Ovary (tissue), 9 donors: Measurements from ENCODE around the gene IP6K1. TPM values are rescaled to one million over a fixed set of nuclear protein-coding genes. Genes with fewer than 3 reads are reported as not detected.
A peak's percentile ranks its signal among the peaks of the same experiment; 100 is the strongest.
"Not testable (repeated sequence)": the region's sequence is repeated elsewhere in the genome, so short reads cannot be mapped to it uniquely, and the experiment has no call there.

Experiments
- DNase-seq, 5 donors: peaks; one replicate each; pipeline ENCODE4 v3.0.0-alpha.2; 2019 to 2020
- H3K27ac ChIP-seq, 2 donors: fragments of 200-600 bp; one replicate each; pipeline versions ENCODE4 v1.5.1 to v1.8.0; 2019 to 2022
- H3K27me3 ChIP-seq: fragments of 200-600 bp; one replicate; pipeline ENCODE4 v1.8.0; 2022
- H3K36me3 ChIP-seq: fragments of 200-600 bp; sonication (generic); one replicate; pipeline ENCODE4 v1.5.1; 2019
- H3K4me1 ChIP-seq: one replicate; pipeline ENCODE4 v1.8.1; 2013; ENCODE audit warnings: mild to moderate bottlenecking, moderate library complexity; ENCODE audit not compliant: insufficient read depth
- H3K4me3 ChIP-seq: fragments of 200-600 bp; sonication (generic); one replicate; pipeline ENCODE4 v1.5.1; 2017
- H3K9me3 ChIP-seq, 2 donors: fragments of 200-600 bp in 1 of 2; sonication (generic) in 1 of 2; one replicate each; pipeline versions ENCODE4 v1.5.1 to v1.8.1; 2013 to 2019; ENCODE audit warnings: mild to moderate bottlenecking in 1 of 2, moderate library complexity in 1 of 2
- CTCF ChIP-seq, 3 donors: fragments of 450-650 bp in 2 of 3; fragments of 200-600 bp in 1 of 3; IDR thresholded peaks; one replicate each; pipeline versions ENCODE4 v1.5.1 to v1.8.0; 2016 to 2022; ENCODE audit warnings: antibody characterized with exemption in 3 of 3, mild to moderate bottlenecking in 1 of 3
- EP300 ChIP-seq: sonication (generic); formaldehyde crosslinking; IDR thresholded peaks from one replicate; pipeline ENCODE4 v1.6.1; 2017; ENCODE audit warnings: antibody characterized with exemption
- POLR2A ChIP-seq: fragments of 450-650 bp; IDR thresholded peaks from one replicate; pipeline ENCODE4 v1.6.1; 2017; ENCODE audit warnings: antibody characterized with exemption, mild to moderate bottlenecking, moderate library complexity
- WGBS, 3 donors: extraction: QIAGEN DNeasy Blood & Tissue Kit in 1 of 3; methylation state at CpG; one replicate each; pipeline versions ENCODE4 v1.1.5 to v1.1.7; 2013 to 2017; 5-methylcytosine and 5-hydroxymethylcytosine counted together
- intact Hi-C, 4 donors: fragments of 100-400 bp; cut with DNase I; formaldehyde crosslinking; loops; one replicate each; pipeline versions ENCODE4 v1.11.0 to v1.15.1; 2022 to 2023
- polyA plus RNA-seq, 2 donors: library from polyadenylated mRNA; stranded (reverse); fragments of 200-250 nt in 1 of 2; fragments of 350-450 nt in 1 of 2; fragmentation: Illumina TruSeq in 1 of 2; extraction: RNeasy Lipid Tissue Mini Kit (QIAGEN cat#74804) in 1 of 2; gene quantifications; one replicate each; pipeline ENCODE4 v1.2.3, GENCODE V29; 2013 to 2014
- total RNA-seq, 7 donors: library from RNA; depleted of rRNA in 2 of 7; stranded (reverse); fragments of >200 nt in 2 of 7; fragmentation: NEBNext Ultra II Directional in 3 of 7; extraction: Animal tissue kit (Norgen Biotek cat#: 25700) in 3 of 7; gene quantifications; one replicate each; pipeline versions ENCODE4 v1.1.0 to v1.2.4, GENCODE V29; 2016 to 2023
- donor health status: DM: no; HTN: no; CAD: no; lungs with moderate emphysema.
- donor health status: DM: no; HTN: no; CAD: no.
- donor health status: Bipolar disorder and iron deficiency.
- donor health status: DM: yes; HTN: yes; CAD: no.
- donor health status: DM: no; HTN: no; CAD: no.
- donor health status: DM: yes; HTN: yes; CAD: no.

The IP6K1 gene
- total and polyA plus RNA-seq, 9 donors, result 27.9 to 52.4 (median 47.0) TPM

GRCh38 chr3:49780080-49780974, 6.0 kb downstream of the IP6K1 start:
- peak in 1 of 5 donors; percentile 7 for DNase-seq
- peaks cover 13% of the 10 kb centered on the region for H3K4me1 ChIP-seq
- WGBS, 3 donors, result 56 to 68% (median 63%) methylated on average over 4 of the region's 4 CpGs

GRCh38 chr3:49779358-49780079, 6.8 kb downstream of the IP6K1 start:
- Histone ChIP-seq H3K4me3 (no peak overlapping the region), H3K4me1 (peaks cover 11% of the 10 kb centered on the region), H3K27me3 (no peaks in the 10 kb centered on the region), H3K36me3 (no peaks in the 10 kb centered on the region), H3K27ac (no peak overlapping the region), H3K9me3 (no peaks in the 10 kb centered on the region)
- TF ChIP-seq CTCF (IDR thresholded peaks at IDR 0.05), result no peak
- TF ChIP-seq EP300, result no peak
- no peak for TF ChIP-seq POLR2A
- intact Hi-C loops, result no loop called here
- 88 to 92% (median 90%) methylated on average over 5 of the region's 5 CpGs for WGBS, 3 donors
- DNase-seq, result peak in 2 of 5 donors; percentile 1 to 4

More at GRCh38 chr3:49780080-49780974, 6.0 kb downstream of the IP6K1 start:
- intact Hi-C loops, result no loop called here
- Histone ChIP-seq H3K27ac (no peak overlapping the region), H3K9me3 (no peaks in the 10 kb centered on the region), H3K27me3 (no peaks in the 10 kb centered on the region), H3K4me3 (no peak overlapping the region), H3K36me3 (no peaks in the 10 kb centered on the region)
- TF ChIP-seq POLR2A, result no peak
- no peak for TF ChIP-seq EP300
- no peak for TF ChIP-seq CTCF (IDR thresholded peaks at IDR 0.05)

GRCh38 chr3:49776101-49776500, 10.2 kb downstream of the IP6K1 start:
- 86 to 88% (median 88%) methylated on average over 8 of the region's 8 CpGs for WGBS, 3 donors
- H3K27me3 ChIP-seq, H3K36me3 ChIP-seq, intact Hi-C loops, H3K4me3 ChIP-seq, H3K4me1 ChIP-seq, H3K9me3 ChIP-seq, H3K27ac ChIP-seq: not testable (repeated sequence)
- DNase-seq, result peak in 1 of 5 donors; percentile 3

GRCh38 chr3:49775538-49775937, 10.8 kb downstream of the IP6K1 start:
- Histone ChIP-seq H3K36me3 (no peaks in the 10 kb centered on the region), H3K9me3 (no peaks in the 10 kb centered on the region), H3K4me3 (no peak overlapping the region), H3K27me3 (no peaks in the 10 kb centered on the region), H3K4me1 (peaks cover 7% of the 10 kb centered on the region), H3K27ac (no peak overlapping the region)
- TF ChIP-seq EP300 (no peak), POLR2A (no peak), CTCF (IDR thresholded peaks at IDR 0.05) (no peak)
- intact Hi-C loops, result no loop called here
- peak in 2 of 5 donors; percentile 16 to 35 for DNase-seq
- WGBS, 3 donors, result 33 to 47% (median 36%) methylated on average over 3 of the region's 3 CpGs
